BJ (cell line): Measurements from ENCODE around the gene HSD17B1. TPM values are rescaled to one million over a fixed set of nuclear protein-coding genes. Genes with fewer than 3 reads are reported as not detected.

Source experiments
- CTCF ChIA-PET: fragments of 350-600 bp; formaldehyde crosslinking; extraction: SDS; loops from one replicate; lab custom pipeline; 2021; ENCODE audit warnings: antibody characterized with exemption, inconsistent platforms; lab: Yijun Ruan, JAX
- POLR2A ChIA-PET: fragments of 300-600 bp; sonication (Branson Sonifier 250); formaldehyde crosslinking; extraction: SDS; loops from one replicate; lab custom pipeline; 2021; ENCODE audit warnings: antibody characterized with exemption; lab: Charles Lee
- DNase-seq: peaks from one replicate; pipeline ENCODE4 v3.0.0-alpha.2; 2011; ENCODE audit warnings: low read depth
- H3K27me3 ChIP-seq: 2 replicates; pipeline ENCODE4 v1.6.0; 2011; ENCODE audit warnings: low read length; ENCODE audit not compliant: control insufficient read depth, insufficient read depth
- H3K36me3 ChIP-seq: 2 replicates; pipeline ENCODE4 v1.5.1; 2011; ENCODE audit warnings: low read length; ENCODE audit not compliant: control insufficient read depth, insufficient read depth
- H3K4me3 ChIP-seq: 2 replicates; pipeline ENCODE4 v1.5.1; 2011; ENCODE audit warnings: low read depth, mild to moderate bottlenecking, control low read depth, low read length
- CTCF ChIP-seq: IDR thresholded peaks from 2 replicates; pipeline ENCODE4 v1.5.1; 2011; ENCODE audit warnings: low read depth, mild to moderate bottlenecking, control low read depth, inconsistent platforms, low read length, moderate library complexity; ENCODE audit not compliant: insufficient read depth
- polyA plus RNA-seq: library from polyadenylated mRNA; depleted of rRNA; stranded (reverse); fragments of >200 nt; gene quantifications from 2 replicates; pipeline ENCODE4 v1.2.3, GENCODE V29; 2011

Gene HSD17B1
- polyA plus RNA-seq, 1 experiment = 0.49 TPM

- H3K27me3 ChIP-seq = no peaks in the 10 kb centered on the region
- no peak overlapping the region for H3K4me3 ChIP-seq
- CTCF ChIA-PET = interaction anchor here (1.5 to 3.7 kb wide), 4 partner anchors 7 to 104 kb away, joined by 5 to 30 read pairs (median 19); partner anchors contain the start of gene PLEKHH3
- POLR2A ChIA-PET = no interaction called here
- no peak for TF ChIP-seq CTCF
- no peak for DNase-seq
- H3K36me3 ChIP-seq = peaks cover 25% of the 10 kb centered on the region
Observed at GRCh38 chr17:42579794-42580551, 27.2 kb downstream of the HSD17B1 start.

DNA sequence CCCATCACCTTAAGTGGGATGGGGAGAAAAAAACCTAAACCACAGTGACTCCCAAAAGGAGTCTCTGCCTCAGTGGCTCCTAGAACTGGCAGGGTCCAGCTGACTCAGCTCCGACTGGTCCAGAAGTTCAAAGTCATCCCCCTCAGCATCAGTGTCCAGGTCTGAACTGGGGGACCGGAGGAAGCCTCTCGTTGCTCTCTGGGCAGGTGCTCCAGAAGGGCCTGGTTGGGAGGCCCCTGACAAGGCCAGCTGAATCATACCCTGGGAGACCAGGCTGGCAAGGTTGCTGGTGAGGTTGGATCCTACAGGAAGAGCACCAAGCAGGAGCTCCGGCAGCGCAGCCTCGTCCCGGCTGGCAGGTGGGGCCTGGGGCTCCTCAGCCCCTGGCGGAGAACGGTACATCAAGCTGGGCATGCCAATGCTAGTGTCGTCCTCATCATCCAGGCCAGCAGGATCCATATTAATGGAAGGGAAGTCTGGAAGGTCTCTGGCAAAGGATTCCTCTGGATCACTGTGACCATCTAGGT, 29.1 kb downstream of the HSD17B1 start:
- POLR2A ChIA-PET = no interaction called here
- CTCF ChIA-PET = interaction anchor here (1.5 to 2.4 kb wide), 2 partner anchors 92 to 98 kb away, joined by 9 read pairs; no protein-coding TSS in a partner anchor
- Histone ChIP-seq H3K36me3 (peaks cover 29% of the 10 kb centered on the region), H3K4me3 (no peak overlapping the region), H3K27me3 (no peaks in the 10 kb centered on the region)
- no peak for TF ChIP-seq CTCF
- no peak for DNase-seq

- Histone ChIP-seq H3K27me3 (no peaks in the 10 kb centered on the region), H3K36me3 (peaks cover 38% of the 10 kb centered on the region), H3K4me3 (no peak overlapping the region)
- no peak for TF ChIP-seq CTCF
- POLR2A ChIA-PET = no interaction called here
- CTCF ChIA-PET = interaction anchor here (1.7 kb wide), 1 partner anchor 94 kb away, joined by 3 read pairs; no protein-coding TSS in a partner anchor
- no peak for DNase-seq
Observed at GRCh38 chr17:42584880-42585279, 32.2 kb downstream of the HSD17B1 start.

DNA sequence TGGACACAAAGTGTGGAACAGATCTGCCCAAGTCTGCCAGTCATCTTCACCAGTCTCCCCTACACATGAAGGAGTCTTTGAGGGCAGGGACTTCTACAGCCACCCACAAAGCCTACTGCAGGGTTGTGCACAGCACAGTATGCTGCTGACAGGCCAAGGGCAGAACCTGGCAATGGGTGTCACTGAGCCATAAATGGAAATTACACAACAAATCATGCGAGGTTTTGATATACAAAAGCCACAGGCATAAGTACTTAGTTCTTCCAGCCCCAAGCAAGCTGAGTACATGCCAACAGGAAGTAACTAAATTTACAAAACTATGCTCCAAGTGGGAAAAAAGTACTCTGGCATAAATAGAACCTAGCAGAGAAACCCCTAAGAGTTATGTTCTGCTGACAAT, 32.6 kb downstream of the HSD17B1 start:
- DNase-seq = no peak
- POLR2A ChIA-PET = no interaction called here
- no peak for TF ChIP-seq CTCF
- CTCF ChIA-PET = interaction anchor here (3.9 kb wide), 1 partner anchor 7 kb away, joined by 29 read pairs; the partner anchor contains the start of gene PSMC3IP
- H3K4me3 ChIP-seq = no peak overlapping the region
- H3K36me3 ChIP-seq = peaks cover 36% of the 10 kb centered on the region
- H3K27me3 ChIP-seq = no peaks in the 10 kb centered on the region

DNA sequence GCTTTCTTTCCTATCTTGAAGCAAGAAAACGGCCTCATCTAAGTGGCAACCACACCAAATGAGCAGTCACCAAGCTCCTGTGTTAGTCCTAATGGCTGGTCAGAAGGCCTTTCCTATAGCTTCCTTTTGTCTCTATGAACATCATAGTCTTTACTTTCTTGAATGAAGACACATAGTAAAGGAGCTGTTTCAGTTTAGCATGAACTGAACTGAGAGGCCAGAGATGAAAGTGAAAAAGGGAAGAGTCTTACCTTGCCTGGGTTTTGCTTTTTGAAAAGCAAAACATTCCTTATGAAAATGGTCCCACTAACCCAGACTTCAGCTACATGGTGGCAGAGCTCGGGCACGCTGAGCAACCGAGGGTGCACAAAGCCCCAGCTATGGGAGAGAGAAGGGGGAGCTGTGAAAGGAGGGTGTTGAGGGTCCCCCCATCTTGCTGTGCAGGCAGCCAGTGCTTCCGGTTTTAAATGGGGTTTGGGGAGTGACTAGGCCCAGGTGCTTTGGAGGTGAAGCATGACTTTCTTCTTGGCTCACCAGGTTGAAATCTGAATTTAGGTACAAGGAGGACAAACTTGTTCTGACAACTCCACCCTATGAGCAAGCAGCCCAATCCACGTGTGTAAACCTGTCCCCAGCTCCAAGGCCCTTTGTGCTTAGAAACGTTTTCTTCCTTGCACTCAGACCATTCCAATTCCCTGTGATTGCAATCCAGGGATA, 33.9 kb downstream of the HSD17B1 start:
- CTCF ChIA-PET = interaction anchor here (1.1 to 3.9 kb wide), 3 partner anchors 8 to 138 kb away, joined by 3 to 29 read pairs (median 3); partner anchors contain the start of gene PSMC3IP
- no peak for TF ChIP-seq CTCF
- H3K36me3 ChIP-seq = peaks cover 33% of the 10 kb centered on the region
- no peaks in the 10 kb centered on the region for H3K27me3 ChIP-seq
- POLR2A ChIA-PET = no interaction called here
- DNase-seq = no peak
- H3K4me3 ChIP-seq = no peak overlapping the region
